OCI-LY3 (cell line): Measurements from ENCODE around the gene ADRB2.

ENCODE experiments used
- CTCF ChIP-seq: fragments of 200-600, 300-600 bp; sonication (generic); IDR thresholded peaks from 2 replicates; pipeline ENCODE4 v1.5.1; 2014; ENCODE audit warnings: antibody characterized with exemption, low read length, low read depth
- EZH2phosphoT487 ChIP-seq: fragments of 200-600 bp; shearing (Covaris generic); IDR thresholded peaks from 2 replicates; pipeline ENCODE4 v1.6.1; 2018; ENCODE audit warnings: antibody characterized with exemption, mixed run types, low read depth

GRCh38 chr5:148798786-148799185 lies 27.6 kb upstream of the ADRB2 start:
- TF ChIP-seq CTCF, result no peak
- no peak for TF ChIP-seq EZH2phosphoT487
